Gastroesophageal sphincter (tissue), 4 donors: ENCODE measurements around the gene TMOD3. TPM values are rescaled to one million over a fixed set of nuclear protein-coding genes. Genes with fewer than 3 reads are reported as not detected.

Source experiments
- ATAC-seq: fragments of 150-250 bp; one replicate; pipeline ENCODE4 v1.9.1; 2016; ENCODE audit warnings: mild to moderate bottlenecking, moderate library complexity
- H3K27ac ChIP-seq, 4 donors: fragments of 200-600 bp; sonication (generic) in 3 of 4; 1 replicate in 3 of 4; 2 replicates in 1 of 4; pipeline ENCODE4 v1.5.1; 2016 to 2019
- H3K27me3 ChIP-seq: fragments of 200-600 bp; sonication (generic); one replicate; pipeline ENCODE4 v1.5.1; 2019
- H3K36me3 ChIP-seq, 2 donors: fragments of 200-600 bp; sonication (generic); one replicate each; pipeline ENCODE4 v1.5.1; 2019; ENCODE audit warnings: control low read depth in 1 of 2
- H3K4me1 ChIP-seq, 3 donors: fragments of 200-600 bp; sonication (generic); 1 replicate in 2 of 3; 2 replicates in 1 of 3; pipeline ENCODE4 v1.5.1; 2016 to 2019; ENCODE audit warnings: control low read depth in 2 of 3
- H3K4me3 ChIP-seq, 2 donors: fragments of 200-600 bp; sonication (generic); one replicate each; pipeline ENCODE4 v1.5.1; 2019; ENCODE audit warnings: mild to moderate bottlenecking in 1 of 2, moderate library complexity in 1 of 2
- H3K9me3 ChIP-seq, 3 donors: fragments of 200-600 bp; sonication (generic); one replicate each; pipeline ENCODE4 v1.5.1; 2017 to 2019; ENCODE audit warnings: control low read depth in 2 of 3
- EP300 ChIP-seq: sonication (generic); formaldehyde crosslinking; IDR thresholded peaks from one replicate; pipeline ENCODE4 v1.6.1; 2017; ENCODE audit warnings: antibody characterized with exemption, mild to moderate bottlenecking
- POLR2A ChIP-seq, 2 donors: fragments of 450-650 bp; IDR thresholded peaks; one replicate each; pipeline ENCODE4 v1.6.1; 2017; ENCODE audit warnings: antibody characterized with exemption in 2 of 2, mild to moderate bottlenecking in 2 of 2, moderate library complexity in 1 of 2
- POLR2AphosphoS5 ChIP-seq: sonication (generic); formaldehyde crosslinking; IDR thresholded peaks from one replicate; pipeline ENCODE4 v1.6.1; 2017; ENCODE audit warnings: antibody characterized with exemption
- WGBS, 2 donors: methylation state at CpG; one replicate each; pipeline ENCODE4 v1.1.5; 2018; ENCODE audit warnings: low coverage in 1 of 2; 5-methylcytosine and 5-hydroxymethylcytosine counted together
- small RNA-seq, 4 donors: library from RNA; depleted of rRNA; stranded (forward); fragments of <200 nt; gene quantifications; one replicate each; pipeline ENCODE3, GENCODE V24; 2016
- total RNA-seq, 4 donors: library from RNA; depleted of rRNA; stranded (reverse); fragments of >200 nt; gene quantifications; one replicate each; pipeline ENCODE4 v1.1.0, GENCODE V29; 2016
- TF ChIP-seq, protein P1 (sequence below), 4 experiments: fragments of 200-600 bp in 2 of 4; fragments of 450-650 bp in 2 of 4; sonication (generic) in 1 of 4; IDR thresholded peaks; one replicate each; pipeline ENCODE4 v1.5.1; 2017 to 2019; ENCODE audit warnings: antibody characterized with exemption in 4 of 4, mild to moderate bottlenecking in 2 of 4, moderate library complexity in 2 of 4

The TMOD3 gene
- total RNA-seq, 4 donors from 2014 or later = 15.9 to 38.8 (median 21.4) TPM

DNA sequence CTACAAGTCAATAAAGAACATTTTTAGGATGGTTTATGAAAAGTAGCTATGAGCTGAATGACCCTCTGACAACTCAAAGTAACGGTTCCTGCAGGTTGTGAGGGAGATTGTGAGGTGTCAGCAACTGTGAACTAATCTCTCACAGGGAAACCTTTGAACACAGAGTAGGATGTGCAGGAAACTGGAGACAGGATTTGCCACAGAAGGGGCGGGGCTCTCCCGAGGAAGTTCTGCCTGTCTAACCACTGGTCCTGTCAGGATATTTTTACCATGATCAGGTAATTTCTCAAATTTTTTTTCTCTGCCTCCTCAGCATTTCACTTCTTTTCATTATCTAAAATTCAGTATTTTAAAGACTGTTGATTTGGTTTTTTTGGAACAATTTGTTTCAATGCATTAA is 108.8 kb downstream of the TMOD3 start:
- peaks cover 0 to 10% (median 0%) of the 10 kb centered on the region in 3 donors for H3K4me1 ChIP-seq
- H3K4me3 ChIP-seq = no peak overlapping the region
- no peak overlapping the region for H3K27ac ChIP-seq
- peaks cover 0 to 35% of the 10 kb centered on the region in 2 donors for H3K36me3 ChIP-seq
- no peak for TF ChIP-seq POLR2AphosphoS5
- TF ChIP-seq EP300 = no peak
- TF ChIP-seq, protein P1, sequence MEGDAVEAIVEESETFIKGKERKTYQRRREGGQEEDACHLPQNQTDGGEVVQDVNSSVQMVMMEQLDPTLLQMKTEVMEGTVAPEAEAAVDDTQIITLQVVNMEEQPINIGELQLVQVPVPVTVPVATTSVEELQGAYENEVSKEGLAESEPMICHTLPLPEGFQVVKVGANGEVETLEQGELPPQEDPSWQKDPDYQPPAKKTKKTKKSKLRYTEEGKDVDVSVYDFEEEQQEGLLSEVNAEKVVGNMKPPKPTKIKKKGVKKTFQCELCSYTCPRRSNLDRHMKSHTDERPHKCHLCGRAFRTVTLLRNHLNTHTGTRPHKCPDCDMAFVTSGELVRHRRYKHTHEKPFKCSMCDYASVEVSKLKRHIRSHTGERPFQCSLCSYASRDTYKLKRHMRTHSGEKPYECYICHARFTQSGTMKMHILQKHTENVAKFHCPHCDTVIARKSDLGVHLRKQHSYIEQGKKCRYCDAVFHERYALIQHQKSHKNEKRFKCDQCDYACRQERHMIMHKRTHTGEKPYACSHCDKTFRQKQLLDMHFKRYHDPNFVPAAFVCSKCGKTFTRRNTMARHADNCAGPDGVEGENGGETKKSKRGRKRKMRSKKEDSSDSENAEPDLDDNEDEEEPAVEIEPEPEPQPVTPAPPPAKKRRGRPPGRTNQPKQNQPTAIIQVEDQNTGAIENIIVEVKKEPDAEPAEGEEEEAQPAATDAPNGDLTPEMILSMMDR (IDR thresholded peaks at IDR 0.05) = no peak
- no peak for TF ChIP-seq POLR2A (IDR thresholded peaks at IDR 0.05)
- ATAC-seq = no peak
- 70% methylated on average over 3 of the region's 3 CpGs; no CpG with 5 or more reads in 1 of the 2 donors for WGBS, 2 donors
- H3K27me3 ChIP-seq = no peaks in the 10 kb centered on the region
- H3K9me3 ChIP-seq = no peaks in the 10 kb centered on the region

DNA sequence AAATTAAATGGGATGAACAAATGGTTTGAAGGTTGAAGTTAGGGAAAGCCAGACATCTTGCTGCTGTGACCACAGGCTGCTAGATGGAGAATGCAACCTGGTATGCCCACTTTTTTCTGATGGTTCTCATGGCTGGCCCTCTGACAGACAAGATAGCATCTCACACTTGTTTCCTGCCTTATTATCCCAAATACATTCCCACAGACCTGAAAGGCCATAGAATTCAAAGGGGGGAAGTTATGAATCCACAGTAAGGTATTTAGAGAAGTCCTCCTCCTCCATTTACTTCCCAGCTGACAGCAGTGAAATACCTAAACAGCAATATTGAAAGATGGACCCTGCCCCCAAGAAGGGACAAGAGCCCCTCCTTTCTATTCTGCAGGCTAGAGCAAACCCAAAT is 109.8 kb downstream of the TMOD3 start:
- peaks cover 0 to 39% of the 10 kb centered on the region in 2 donors for H3K36me3 ChIP-seq
- H3K4me3 ChIP-seq = no peak overlapping the region
- no peak for TF ChIP-seq POLR2AphosphoS5
- TF ChIP-seq EP300 = no peak
- no peak for TF ChIP-seq POLR2A (IDR thresholded peaks at IDR 0.05)
- TF ChIP-seq, protein P1 (IDR thresholded peaks at IDR 0.05) = no peak
- no peaks in the 10 kb centered on the region for H3K9me3 ChIP-seq
- no peak for ATAC-seq
- no peaks in the 10 kb centered on the region for H3K27me3 ChIP-seq
- peaks cover 0 to 10% (median 0%) of the 10 kb centered on the region in 3 donors for H3K4me1 ChIP-seq
- peak overlapping the region in 2 of 4 donors; percentile 15 to 19 for H3K27ac ChIP-seq

DNA sequence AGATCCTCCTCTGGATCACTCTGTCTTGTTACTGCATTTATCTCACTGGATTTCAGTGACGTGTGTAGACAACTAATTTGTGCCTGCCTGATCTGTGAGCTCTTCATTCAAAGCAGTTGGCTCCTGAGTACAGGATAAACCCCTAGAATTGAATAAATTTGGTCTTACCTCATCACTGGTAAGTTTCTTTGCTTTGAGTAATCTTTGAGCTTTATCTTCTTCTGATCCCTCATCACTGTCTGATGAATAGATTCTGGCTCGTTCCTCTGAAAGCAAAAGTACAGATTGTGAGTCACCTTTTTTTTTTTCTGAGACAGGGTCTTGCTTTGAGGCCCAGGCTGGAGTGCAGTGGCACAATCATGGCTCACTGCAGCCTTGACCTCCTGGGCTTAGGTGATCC is 117.7 kb downstream of the TMOD3 start:
- Histone ChIP-seq H3K4me1 (no peaks in the 10 kb centered on the region), H3K36me3 (peaks cover 0 to 81% of the 10 kb centered on the region in 2 donors), H3K27me3 (no peaks in the 10 kb centered on the region), H3K27ac (no peak overlapping the region), H3K9me3 (no peaks in the 10 kb centered on the region), H3K4me3 (no peak overlapping the region)
- ATAC-seq = no peak
- WGBS, 2 donors = 61 to 88% methylated on average over 2 of the region's 2 CpGs
- TF ChIP-seq EP300 = no peak

DNA sequence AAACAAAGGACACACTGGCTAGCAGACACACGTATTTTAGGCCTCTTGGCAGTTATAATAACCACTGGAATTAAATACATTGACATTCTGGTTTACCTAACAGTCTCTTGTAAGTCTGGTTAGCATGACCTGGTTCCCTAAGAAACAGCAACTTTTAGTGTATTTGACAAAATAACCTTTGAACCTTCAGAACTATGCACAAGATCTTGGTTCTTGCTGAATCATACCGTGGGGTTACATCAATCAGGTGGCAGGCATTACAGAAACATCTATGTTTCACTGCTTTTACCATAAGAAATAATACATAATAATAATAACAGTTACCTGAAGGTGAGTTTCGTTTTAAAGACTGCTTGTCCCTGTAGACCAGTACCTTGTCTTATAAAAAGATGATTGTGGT is 123.4 kb downstream of the TMOD3 start:
- Histone ChIP-seq H3K4me3 (no peak overlapping the region), H3K36me3 (peaks cover 2 to 99% of the 10 kb centered on the region in 2 donors), H3K27ac (no peak overlapping the region), H3K4me1 (no peaks in the 10 kb centered on the region), H3K9me3 (no peaks in the 10 kb centered on the region), H3K27me3 (no peaks in the 10 kb centered on the region)
- TF ChIP-seq, protein P1 (IDR thresholded peaks at IDR 0.05) = no peak
- TF ChIP-seq POLR2AphosphoS5 (no peak), EP300 (no peak), POLR2A (IDR thresholded peaks at IDR 0.05) (no peak)
- 90 to 96% methylated on average over 3 of the region's 3 CpGs for WGBS, 2 donors
- no peak for ATAC-seq

DNA sequence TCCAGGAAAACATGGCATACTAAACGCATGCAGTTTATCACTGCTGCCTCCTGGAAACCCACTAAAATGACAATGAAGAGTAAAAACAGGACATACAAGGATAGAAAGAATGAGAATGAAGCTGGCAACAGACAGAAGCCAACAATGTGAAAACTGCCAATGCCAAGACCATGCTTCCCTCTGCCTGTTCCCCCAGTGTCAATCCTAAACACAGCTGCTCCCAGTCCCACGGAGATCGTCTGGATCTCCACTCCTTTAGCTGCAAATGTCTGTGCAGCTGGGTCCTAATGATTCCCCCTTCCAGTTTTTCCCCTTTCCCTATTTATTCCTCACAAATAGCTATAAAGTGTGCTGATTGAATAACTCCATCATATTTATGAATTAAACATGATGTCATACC is 126.1 kb downstream of the TMOD3 start:
- peaks cover 2 to 97% of the 10 kb centered on the region in 2 donors for H3K36me3 ChIP-seq
- TF ChIP-seq POLR2A (IDR thresholded peaks at IDR 0.05) (no peak), EP300 (no peak), POLR2AphosphoS5 (no peak)
- TF ChIP-seq, protein P1 (IDR thresholded peaks at IDR 0.05) = no peak
- no peak overlapping the region for H3K27ac ChIP-seq
- no peak overlapping the region for H3K4me3 ChIP-seq
- 87 to 97% methylated on average over 3 of the region's 3 CpGs for WGBS, 2 donors
- H3K9me3 ChIP-seq = no peaks in the 10 kb centered on the region
- H3K27me3 ChIP-seq = no peaks in the 10 kb centered on the region
- ATAC-seq = no peak
- H3K4me1 ChIP-seq = no peaks in the 10 kb centered on the region

Small RNA genes within 50 kb of the gene (small RNA-seq; reads per million reads assigned to genes)
- gene AC090971.5 (0 reads per million in 4 donors), gene RF00017 (0 reads per million in 4 donors), gene RF00019 (0 reads per million in 4 donors), gene RNU6-90P (0 reads per million in 4 donors)

Other genes with a start within 250 kb of the TMOD3 start
- gene DMXL2, start 206.9 kb upstream of the TMOD3 start, total RNA-seq = 100 to 1,000 TPM in 1 of 4 donors, 10 to 100 TPM in 3; 17.5 to 111 (median 29.1) TPM
- under 1 TPM in 3 of 4 donors, not detected in 1; 0.31 to 0.54 (median 0.54) TPM for gene SCG3, start 148.2 kb upstream of the TMOD3 start, total RNA-seq
- gene LYSMD2, start 92.0 kb upstream of the TMOD3 start, total RNA-seq = 10 to 100 TPM in 3 of 4 donors, 1 to 10 TPM in 1; 8.9 to 27.9 (median 14.0) TPM
- gene TMOD2, start 78.1 kb upstream of the TMOD3 start, total RNA-seq = 10 to 100 TPM; 14.0 to 21.9 (median 17.5) TPM
- 10 to 100 TPM; 11.7 to 15.7 (median 13.2) TPM for gene LEO1, start 142.1 kb downstream of the TMOD3 start, total RNA-seq
- 10 to 100 TPM; 17.5 to 22.5 (median 20.7) TPM for gene MAPK6, start 189.6 kb downstream of the TMOD3 start, total RNA-seq